Fibroblast of pulmonary artery (primary cell): ENCODE measurements around the gene TRRAP.

Source experiments
- DNase-seq: peaks from one replicate; pipeline ENCODE4 v3.0.0-alpha.2; 2010; ENCODE audit warnings: low read depth
- H3K4me3 ChIP-seq: replicated peaks from 2 replicates; pipeline ENCODE4 v1.5.1; 2011; ENCODE audit warnings: low read depth, mild to moderate bottlenecking, control low read depth, low read length, moderate library complexity
- CTCF ChIP-seq: IDR thresholded peaks from 2 replicates; pipeline ENCODE4 v1.5.1; 2011; ENCODE audit warnings: mild to moderate bottlenecking, control low read depth, low read length, inconsistent platforms; ENCODE audit errors: missing control alignments

TRRAP gene

DNA sequence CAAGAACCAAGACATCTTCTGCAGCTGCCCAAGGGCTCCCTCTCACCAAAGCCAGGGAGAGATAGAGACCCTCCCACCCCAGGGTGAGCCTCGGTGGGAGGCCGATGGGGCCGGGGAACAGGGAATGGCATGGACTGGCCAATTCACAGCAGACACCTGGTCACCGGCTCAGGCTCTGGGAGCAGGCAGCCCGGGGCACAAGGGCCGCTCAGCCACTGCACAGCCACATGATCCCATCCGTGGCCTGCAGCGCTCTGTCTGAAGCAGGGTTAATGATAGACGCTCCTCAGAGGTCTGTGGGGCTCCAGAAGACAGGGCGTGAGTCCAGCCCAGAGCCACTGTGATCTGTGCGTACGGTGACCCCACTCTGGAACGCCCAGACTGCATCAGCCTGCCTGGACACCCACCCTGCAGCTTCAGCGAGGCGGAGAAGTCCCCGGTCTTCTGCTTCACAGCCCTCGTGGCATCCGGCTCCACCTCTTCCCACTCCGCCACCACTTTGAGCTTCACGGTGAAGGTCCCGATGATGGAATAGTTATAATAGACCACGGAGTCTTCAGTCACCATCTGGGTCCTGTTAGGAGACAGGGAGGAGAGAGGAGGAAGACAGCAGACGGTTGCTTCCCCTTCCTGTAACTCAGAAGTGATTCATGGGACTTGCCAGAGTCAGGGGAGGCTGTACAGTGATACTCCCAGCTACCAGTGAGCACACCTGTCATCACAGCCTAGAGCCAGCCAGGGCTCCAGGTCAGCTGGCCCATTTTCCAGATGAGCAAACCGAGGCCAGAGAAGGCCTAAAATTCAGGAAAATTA, 22.5 kb upstream of the TRRAP start:
- TF ChIP-seq CTCF, result no peak
- DNase-seq, result no peak
- H3K4me3 ChIP-seq, result no peak overlapping the region

- DNase-seq, result no peak
- H3K4me3 ChIP-seq, result no peak overlapping the region
- TF ChIP-seq CTCF, result no peak
Measured at GRCh38 chr7:98860071-98860470, 18.3 kb upstream of the TRRAP start.

DNA sequence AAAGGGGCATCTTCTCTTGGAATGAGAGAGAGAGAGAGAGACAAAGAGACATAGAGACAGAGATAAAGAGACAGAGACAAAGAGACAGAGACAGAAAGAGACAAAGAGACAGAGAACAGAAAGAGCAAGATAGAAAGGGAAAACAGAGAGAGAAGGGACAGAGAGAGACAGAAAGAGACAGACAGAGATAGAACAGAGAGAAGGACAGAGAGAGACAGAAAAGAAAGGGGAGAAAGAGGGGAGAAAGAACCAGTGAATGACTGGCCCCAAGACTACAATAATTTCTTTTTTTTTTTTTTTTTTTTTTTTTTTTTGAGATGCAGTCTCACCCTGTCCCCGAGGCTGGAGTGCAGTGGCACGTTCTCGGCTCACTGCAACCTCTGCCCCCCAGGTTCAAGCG, 16.1 kb upstream of the TRRAP start:
- DNase-seq, result no peak
- no peak overlapping the region for H3K4me3 ChIP-seq
- no peak for TF ChIP-seq CTCF

DNA sequence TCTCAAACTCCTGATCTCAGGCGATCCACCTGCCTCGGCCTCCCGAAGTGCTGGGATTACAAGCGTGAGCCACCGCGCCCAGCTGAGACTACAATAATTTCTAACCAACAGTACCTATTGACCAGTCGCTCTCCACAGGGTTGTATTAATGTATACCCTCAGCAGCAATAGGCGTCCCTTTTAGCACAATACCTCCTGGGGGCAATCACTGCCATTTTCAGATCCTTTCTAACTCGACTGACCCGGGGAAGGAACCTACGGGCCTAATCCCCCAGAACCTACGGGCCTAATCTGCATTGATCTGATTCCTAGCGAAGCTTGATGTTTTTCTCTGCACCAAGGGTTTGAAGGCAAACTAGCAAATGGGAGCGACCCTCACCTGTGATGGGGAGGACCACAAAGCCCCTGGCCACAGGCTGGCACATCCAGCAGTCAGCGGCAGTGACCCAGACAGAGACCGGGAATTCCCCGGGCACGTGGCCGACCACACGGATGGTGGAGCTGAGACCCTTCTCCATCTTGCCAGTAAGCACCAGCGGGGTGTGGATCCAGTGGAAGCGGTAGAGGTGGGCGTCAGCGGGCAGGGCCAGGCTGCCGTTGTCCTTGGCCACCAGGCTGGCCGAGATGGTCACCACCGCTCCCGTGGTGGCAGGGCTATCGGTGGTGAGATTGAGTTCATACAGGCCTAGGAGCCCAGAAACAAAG, 15.5 kb upstream of the TRRAP start:
- TF ChIP-seq CTCF, result no peak

DNA sequence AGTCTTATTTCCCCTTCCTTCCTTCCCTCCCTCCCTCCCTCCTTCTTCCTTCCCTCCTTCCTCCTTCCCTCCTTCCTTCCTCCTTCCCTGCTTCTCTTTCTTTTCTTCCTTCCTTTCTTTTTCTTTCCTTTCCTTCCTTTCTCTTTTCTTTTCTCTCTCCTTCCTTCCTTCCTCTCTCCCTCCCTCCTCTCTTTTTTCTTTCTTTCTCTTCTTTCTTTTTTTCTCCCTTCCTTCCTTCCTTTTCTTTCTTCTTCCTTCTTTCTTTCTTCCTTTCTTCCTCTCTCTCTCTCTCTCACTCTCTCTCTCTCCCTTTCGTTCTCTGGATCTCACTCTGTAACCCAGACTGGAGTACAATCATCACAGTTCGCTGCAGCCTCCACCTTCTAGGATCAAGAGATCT, 14.7 kb upstream of the TRRAP start:
- DNase-seq, result no peak
- TF ChIP-seq CTCF, result no peak
- no peak overlapping the region for H3K4me3 ChIP-seq

More for the DNA sequence above, 15.5 kb upstream of the TRRAP start:
- H3K4me3 ChIP-seq, result no peak overlapping the region
- no peak for DNase-seq

DNA sequence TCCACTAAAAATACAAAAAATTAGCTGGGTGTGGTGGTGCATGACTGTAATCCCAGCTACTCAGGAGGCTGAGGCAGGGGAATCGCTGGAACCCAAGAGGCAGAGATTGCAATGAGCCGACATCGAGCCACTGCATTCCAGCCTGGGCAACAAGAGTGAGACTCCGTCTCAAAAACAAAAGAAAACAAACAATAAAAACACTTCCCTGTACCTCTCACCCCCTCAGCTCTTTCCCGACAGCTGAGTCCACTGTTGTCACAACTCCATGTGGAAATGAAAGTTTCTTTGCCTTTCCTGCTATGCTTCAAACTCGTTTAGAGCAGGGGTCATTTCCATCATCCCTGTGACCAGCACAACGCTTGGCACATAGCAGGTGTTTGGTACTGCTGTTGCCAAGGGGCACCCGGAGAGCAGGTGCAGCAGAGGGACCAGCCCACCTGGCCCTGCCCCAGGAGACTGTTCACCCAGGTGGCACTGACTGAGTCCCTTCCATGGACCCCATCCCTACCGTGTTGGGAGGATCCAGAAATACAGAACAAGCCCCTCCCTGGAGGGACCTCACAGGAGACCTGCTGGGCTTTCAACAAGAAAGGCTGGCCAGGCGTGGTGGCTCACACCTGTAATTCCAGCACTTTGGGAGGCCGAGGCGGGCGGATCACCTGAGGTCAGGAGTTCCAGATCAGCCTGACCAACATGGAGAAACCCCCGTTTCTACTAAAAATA, 13.4 kb upstream of the TRRAP start:
- no peak for TF ChIP-seq CTCF
- DNase-seq, result no peak
- H3K4me3 ChIP-seq, result no peak overlapping the region
